B cell (primary cell): Measurements from ENCODE around the gene CFAP65. TPM values are rescaled to one million over a fixed set of nuclear protein-coding genes. Genes with fewer than 3 reads are reported as not detected.

ENCODE experiments used
- ATAC-seq: fragments of 200-7000 bp; cut with Tn5 transposase; one replicate; pipeline ENCODE4 v1.10.0; 2021; ENCODE audit warnings: low read depth, mild to moderate bottlenecking, moderate number of reproducible peaks, moderate library complexity
- CTCF ChIA-PET: fragments of 350-600 bp; sonication (Branson Sonifier 250); formaldehyde crosslinking; loops from one replicate; lab custom pipeline; 2021; ENCODE audit warnings: antibody characterized with exemption, inconsistent platforms; lab: Charles Lee
- POLR2A ChIA-PET: fragments of 350-600 bp; sonication (Branson Sonifier 250); formaldehyde crosslinking; loops from one replicate; lab custom pipeline; 2021; ENCODE audit warnings: antibody characterized with exemption; lab: Charles Lee
- DNase-seq: peaks from one replicate; pipeline ENCODE4 v3.0.0; 2013
- H2AFZ ChIP-seq: 2 replicates; pipeline ENCODE4 v1.6.1; 2012; ENCODE audit warnings: mild to moderate bottlenecking, low read depth, low read length; ENCODE audit not compliant: insufficient read depth, poor library complexity, severe bottlenecking
- H3K27ac ChIP-seq, 2 donors: 1 replicate in 1 of 2; 2 replicates in 1 of 2; pipeline ENCODE4 v1.5.1; 2012 to 2013; ENCODE audit warnings: low read length in 2 of 2, mild to moderate bottlenecking in 2 of 2, moderate library complexity in 1 of 2
- H3K27me3 ChIP-seq, 4 experiments: fragments of 200-600 bp in 1 of 4; sonication (generic) in 1 of 4; replicated peaks in 1 of 4; 1 replicate in 2 of 4; 2 replicates in 2 of 4; pipeline versions ENCODE4 v1.6.1 to v1.7.0; 2013 to 2016; ENCODE audit warnings: low read length in 3 of 4, mild to moderate bottlenecking in 2 of 4, mixed read lengths in 1 of 4, moderate library complexity in 1 of 4; ENCODE audit not compliant: insufficient read depth in 4 of 4, control insufficient read depth in 3 of 4; ENCODE audit errors: control extremely low read depth in 1 of 4
- H3K36me3 ChIP-seq, 2 experiments: replicated peaks in 1 of 2; 1 replicate in 1 of 2; 2 replicates in 1 of 2; pipeline versions ENCODE4 v1.6.1 to v1.7.1; 2013; ENCODE audit warnings: low read length in 1 of 2; ENCODE audit not compliant: insufficient read depth in 2 of 2, control insufficient read depth in 1 of 2; ENCODE audit errors: control extremely low read depth in 1 of 2, extremely low read depth in 1 of 2
- H3K4me1 ChIP-seq, 2 donors: fragments of 200-600 bp in 1 of 2; sonication (generic) in 1 of 2; 1 replicate in 1 of 2; 2 replicates in 1 of 2; pipeline versions ENCODE4 v1.5.1 to v1.6.1; 2013 to 2017; ENCODE audit warnings: low read length in 2 of 2; ENCODE audit not compliant: control insufficient read depth in 2 of 2, insufficient read depth in 2 of 2
- H3K4me2 ChIP-seq: replicated peaks from 2 replicates; pipeline ENCODE3; 2012; ENCODE audit warnings: mild to moderate bottlenecking, low read depth, low read length; ENCODE audit not compliant: poor library complexity, severe bottlenecking
- H3K4me3 ChIP-seq, 5 experiments: fragments of 200-600 bp in 1 of 5; sonication (generic) in 1 of 5; 1 replicate in 3 of 5; 2 replicates in 2 of 5; pipeline versions ENCODE4 v1.5.1 to v1.7.0; 2011 to 2016; ENCODE audit warnings: low read length in 4 of 5, mild to moderate bottlenecking in 4 of 5, low read depth in 2 of 5, control low read depth in 1 of 5, moderate library complexity in 1 of 5; ENCODE audit not compliant: insufficient read depth in 1 of 5; ENCODE audit errors: control extremely low read depth in 1 of 5, extremely low read depth in 1 of 5
- H3K79me2 ChIP-seq: fragments of 200-600 bp; sonication (generic); one replicate; pipeline ENCODE4 v1.6.0; 2016; ENCODE audit warnings: low read length; ENCODE audit not compliant: control insufficient read depth, insufficient read depth
- H3K9ac ChIP-seq: fragments of 200-600 bp; sonication (generic); 2 replicates; pipeline ENCODE4 v1.6.1; 2017; ENCODE audit warnings: mild to moderate bottlenecking, low read length, moderate library complexity
- H3K9me3 ChIP-seq, 3 donors: one replicate each; pipeline versions ENCODE4 v1.6.1 to v1.7.1; 2013; ENCODE audit warnings: low read length in 2 of 3; ENCODE audit not compliant: control insufficient read depth in 2 of 3, insufficient read depth in 1 of 3; ENCODE audit errors: control extremely low read depth in 1 of 3
- H4K20me1 ChIP-seq: 2 replicates; pipeline ENCODE4 v1.6.0; 2012; ENCODE audit warnings: mild to moderate bottlenecking, low read length; ENCODE audit not compliant: insufficient read depth, control insufficient read depth, poor library complexity, severe bottlenecking
- H3K27ac Mint-ChIP-seq: one replicate; pipeline ENCODE4 v1.8.0; 2021; ENCODE audit warnings: mixed read lengths
- H3K27me3 Mint-ChIP-seq: one replicate; pipeline ENCODE4 v1.8.0; 2021; ENCODE audit warnings: mixed read lengths
- H3K4me1 Mint-ChIP-seq: one replicate; pipeline ENCODE4 v1.8.0; 2021; ENCODE audit warnings: mixed read lengths
- H3K4me3 Mint-ChIP-seq: one replicate; pipeline ENCODE4 v1.8.0; 2021; ENCODE audit warnings: mixed read lengths
- H3K9me3 Mint-ChIP-seq: one replicate; pipeline ENCODE4 v1.8.0; 2022; ENCODE audit warnings: mixed read lengths; ENCODE audit not compliant: insufficient read depth
- EZH2 ChIP-seq: IDR thresholded peaks from 2 replicates; pipeline ENCODE4 v1.6.1; 2012; ENCODE audit warnings: borderline replicate concordance, low read depth, mild to moderate bottlenecking, moderate library complexity, low read length; ENCODE audit not compliant: insufficient read depth, poor library complexity, severe bottlenecking
- WGBS: methylation state at CpG from one replicate; pipeline ENCODE4 v1.1.5; 2013; ENCODE audit warnings: missing lambda C conversion rate; ENCODE audit not compliant: insufficient coverage; 5-methylcytosine and 5-hydroxymethylcytosine counted together
- intact Hi-C: fragments of 100-400 bp; cut with micrococcal nuclease; formaldehyde crosslinking; loops from one replicate; pipeline ENCODE4 v1.10.0; 2022
- polyA plus RNA-seq: library from polyadenylated mRNA; depleted of rRNA; stranded (reverse); fragments of >200 nt; gene quantifications from 2 replicates; pipeline ENCODE4 v1.2.3, GENCODE V29; 2012
- total RNA-seq, 2 donors: library from RNA; stranded (reverse); fragments of 120-200 nt in 1 of 2; gene quantifications; 1 replicate in 1 of 2; 2 replicates in 1 of 2; pipeline versions ENCODE4 v1.2.3 to v1.2.4, GENCODE V29; 2013 to 2022
- TF ChIP-seq, protein P1 (sequence below): fragments of 200-600 bp; IDR thresholded peaks from one replicate; pipeline ENCODE4 v1.8.0; 2022; ENCODE audit warnings: antibody characterized with exemption, mild to moderate bottlenecking

The CFAP65 gene
- total and polyA plus RNA-seq, 2 donors (not counting 1 experiment from before 2014, with no cell fraction given): not detected

DNA sequence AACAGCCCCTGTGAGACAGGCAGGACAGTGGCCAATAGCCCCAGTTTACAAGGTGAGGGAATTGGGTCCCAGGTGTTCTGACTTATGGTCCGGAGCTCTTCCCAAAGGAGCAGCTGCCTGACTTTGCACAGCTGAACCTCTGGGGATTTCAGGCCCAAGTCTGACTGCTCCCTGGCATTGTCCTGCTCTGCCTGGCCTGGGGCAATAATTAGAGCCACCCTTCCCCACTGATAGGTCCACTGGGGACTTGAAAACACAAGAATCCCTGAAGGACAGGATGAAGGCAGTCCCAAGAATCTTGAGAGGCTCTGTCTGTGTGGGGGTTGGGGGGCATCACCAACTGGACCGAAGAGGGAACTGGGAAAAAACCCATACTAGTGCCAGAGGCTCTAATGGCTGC, 52.7 kb downstream of the CFAP65 start:
- no peak for DNase-seq
- no peaks in the 10 kb centered on the region for H4K20me1 ChIP-seq

DNA sequence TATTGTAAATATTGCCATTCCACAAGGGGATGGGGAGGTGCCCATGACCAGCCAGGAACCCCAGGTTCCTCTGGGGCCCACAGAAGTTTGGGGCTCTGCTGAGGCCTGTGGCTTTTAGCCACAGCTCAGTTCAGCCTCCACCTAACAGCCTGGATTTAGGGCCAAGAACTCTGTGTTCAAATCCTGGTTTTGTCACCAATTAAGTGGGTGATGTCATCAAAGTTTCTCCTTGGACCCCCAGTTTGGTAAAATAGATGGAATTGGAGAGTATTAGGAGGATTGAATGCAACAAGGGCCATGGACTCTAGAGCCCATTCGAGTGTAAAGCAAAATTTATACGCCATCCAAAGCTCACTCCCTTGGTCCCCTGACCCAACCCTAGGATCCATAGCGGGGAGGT, 53.2 kb downstream of the CFAP65 start:
- Histone ChIP-seq H4K20me1 (no peaks in the 10 kb centered on the region), H3K9ac (no peak overlapping the region), H3K4me3 (no peak overlapping the region), H3K27ac (no peak overlapping the region), H3K9me3 (peaks cover 0 to 39% (median 0%) of the 10 kb centered on the region in 3 donors), H2AFZ (no peak overlapping the region), H3K4me2 (no peak overlapping the region), H3K4me1 (peaks cover 16 to 45% of the 10 kb centered on the region in 2 donors), H3K27me3 (peaks cover 0 to 95% (median 64%) of the 10 kb centered on the region in 4 experiments), H3K36me3 (no peaks in the 10 kb centered on the region), H3K79me2 (no peaks in the 10 kb centered on the region)
- CTCF ChIA-PET: interaction anchor here (0.8 to 1.6 kb wide), 2 partner anchors 8 to 111 kb away, joined by 3 to 6 read pairs; no protein-coding TSS in a partner anchor
- intact Hi-C loops: no loop called here
- no CpG with 5 or more reads among the region's 3 CpGs for WGBS
- DNase-seq: no peak
- Mint-ChIP-seq H3K4me3 (no peak overlapping the region), H3K27me3 (peaks cover 74% of the 10 kb centered on the region), H3K9me3 (no peaks in the 10 kb centered on the region), H3K27ac (no peak overlapping the region), H3K4me1 (peaks cover 15% of the 10 kb centered on the region)
- no peak for ATAC-seq
- TF ChIP-seq, protein P1, sequence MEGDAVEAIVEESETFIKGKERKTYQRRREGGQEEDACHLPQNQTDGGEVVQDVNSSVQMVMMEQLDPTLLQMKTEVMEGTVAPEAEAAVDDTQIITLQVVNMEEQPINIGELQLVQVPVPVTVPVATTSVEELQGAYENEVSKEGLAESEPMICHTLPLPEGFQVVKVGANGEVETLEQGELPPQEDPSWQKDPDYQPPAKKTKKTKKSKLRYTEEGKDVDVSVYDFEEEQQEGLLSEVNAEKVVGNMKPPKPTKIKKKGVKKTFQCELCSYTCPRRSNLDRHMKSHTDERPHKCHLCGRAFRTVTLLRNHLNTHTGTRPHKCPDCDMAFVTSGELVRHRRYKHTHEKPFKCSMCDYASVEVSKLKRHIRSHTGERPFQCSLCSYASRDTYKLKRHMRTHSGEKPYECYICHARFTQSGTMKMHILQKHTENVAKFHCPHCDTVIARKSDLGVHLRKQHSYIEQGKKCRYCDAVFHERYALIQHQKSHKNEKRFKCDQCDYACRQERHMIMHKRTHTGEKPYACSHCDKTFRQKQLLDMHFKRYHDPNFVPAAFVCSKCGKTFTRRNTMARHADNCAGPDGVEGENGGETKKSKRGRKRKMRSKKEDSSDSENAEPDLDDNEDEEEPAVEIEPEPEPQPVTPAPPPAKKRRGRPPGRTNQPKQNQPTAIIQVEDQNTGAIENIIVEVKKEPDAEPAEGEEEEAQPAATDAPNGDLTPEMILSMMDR: no peak
- TF ChIP-seq EZH2: no peak
- POLR2A ChIA-PET: no interaction called here

More for the DNA sequence above, 52.7 kb downstream of the CFAP65 start:
- no peak overlapping the region for H3K4me2 ChIP-seq
- Mint-ChIP-seq H3K27ac (no peak overlapping the region), H3K4me3 (no peak overlapping the region), H3K9me3 (no peaks in the 10 kb centered on the region), H3K4me1 (peaks cover 13% of the 10 kb centered on the region), H3K27me3 (peaks cover 69% of the 10 kb centered on the region)
- no peak overlapping the region for H2AFZ ChIP-seq
- peaks cover 0 to 35% (median 0%) of the 10 kb centered on the region in 3 donors for H3K9me3 ChIP-seq
- H3K27ac ChIP-seq: no peak overlapping the region
- TF ChIP-seq EZH2: no peak
- TF ChIP-seq, protein P1: no peak
- ChIA-PET POLR2A (no interaction called here), CTCF (interaction anchor here (0.8 kb wide), 1 partner anchor 8 kb away, joined by 3 read pairs; no protein-coding TSS in a partner anchor)
- ATAC-seq: no peak
- no peaks in the 10 kb centered on the region for H3K36me3 ChIP-seq
- no peak overlapping the region for H3K9ac ChIP-seq
- H3K79me2 ChIP-seq: no peaks in the 10 kb centered on the region
- H3K27me3 ChIP-seq: peaks cover 0 to 95% (median 63%) of the 10 kb centered on the region in 4 experiments
- H3K4me3 ChIP-seq: no peak overlapping the region
- peaks cover 21 to 45% of the 10 kb centered on the region in 2 donors for H3K4me1 ChIP-seq
- intact Hi-C loops: no loop called here
- WGBS: 86% methylated on average over 2 of the region's 2 CpGs
